Bronchial epithelial cell (primary cell): ENCODE results near the gene PDE1C. TPM values are rescaled to one million over a fixed set of nuclear protein-coding genes. Genes with fewer than 3 reads are reported as not detected.

Experiments
- DNase-seq: peaks from one replicate; pipeline ENCODE4 v3.0.0-alpha.2; 2010; ENCODE audit warnings: low read depth
- FAIRE-seq: peaks from 2 replicates; lab custom pipeline; 2011; peaks lifted over from hg19 to GRCh38; lab: Jason Lieb, UNC
- H3K27me3 ChIP-seq: 2 replicates; pipeline ENCODE4 v1.5.1; 2011; ENCODE audit warnings: low read length; ENCODE audit not compliant: control insufficient read depth, insufficient read depth
- H3K36me3 ChIP-seq: 2 replicates; pipeline ENCODE4 v1.5.1; 2011; ENCODE audit warnings: low read length; ENCODE audit not compliant: control insufficient read depth, insufficient read depth
- H3K4me3 ChIP-seq: 2 replicates; pipeline ENCODE4 v1.5.1; 2011; ENCODE audit warnings: mild to moderate bottlenecking, low read depth, low read length, control low read depth
- CTCF ChIP-seq: IDR thresholded peaks from 2 replicates; pipeline ENCODE4 v1.5.1; 2011; ENCODE audit warnings: mild to moderate bottlenecking, moderate library complexity, low read length, control low read depth, inconsistent platforms; ENCODE audit not compliant: insufficient read depth, severe bottlenecking
- total RNA-seq: library from RNA; depleted of rRNA; stranded (reverse); fragments of >200 nt; gene quantifications from 2 replicates; pipeline ENCODE4 v1.2.1, GENCODE V29; 2014

The PDE1C gene
- total RNA-seq, 1 donor from 2014 or later: not detected

- TF ChIP-seq CTCF: no peak
- FAIRE-seq (no peak), DNase-seq (no peak)
- no peak overlapping the region for H3K4me3 ChIP-seq
- H3K27me3 ChIP-seq: no peaks in the 10 kb centered on the region
- no peaks in the 10 kb centered on the region for H3K36me3 ChIP-seq
Measured at GRCh38 chr7:31874631-31875386, 195.4 kb downstream of the PDE1C start.

DNA sequence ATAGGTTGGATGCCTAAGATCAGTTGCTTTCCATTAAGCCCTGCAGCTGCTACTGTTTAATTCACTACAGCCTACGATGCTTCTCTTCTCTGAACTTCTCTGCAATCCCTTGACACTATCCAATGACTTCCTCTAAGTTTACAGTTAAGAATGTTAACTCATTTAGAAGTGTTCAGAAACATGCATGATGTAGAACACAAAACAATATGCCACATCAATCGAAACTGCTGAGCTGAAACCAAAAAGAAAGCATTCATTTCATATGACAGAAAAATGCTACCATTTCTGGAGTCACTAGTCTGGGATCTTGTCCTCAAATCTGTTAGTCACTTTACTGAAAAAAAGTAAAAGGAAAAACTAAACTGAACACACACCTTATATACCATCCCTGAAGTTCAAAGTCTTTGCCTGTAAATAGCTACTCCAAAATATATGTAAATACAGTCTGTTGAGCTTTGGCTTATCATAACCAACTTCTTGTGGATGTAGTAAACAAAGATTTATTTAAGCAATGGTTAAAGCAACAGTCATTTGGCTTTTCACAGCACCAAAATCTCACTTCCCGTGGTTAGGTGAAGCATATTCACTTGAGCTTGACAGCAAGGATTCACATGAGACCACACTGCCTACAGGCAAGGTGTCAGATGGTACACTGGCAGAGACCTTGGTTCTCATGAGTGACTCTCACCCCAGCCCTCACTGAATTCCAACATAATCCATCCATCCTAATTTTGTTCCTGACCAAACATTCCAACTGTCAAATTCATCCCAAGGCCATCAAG, 196.2 kb downstream of the PDE1C start:
- Histone ChIP-seq H3K27me3 (no peaks in the 10 kb centered on the region), H3K4me3 (no peak overlapping the region), H3K36me3 (no peaks in the 10 kb centered on the region)
- DNase-seq (no peak), FAIRE-seq (no peak)
- TF ChIP-seq CTCF: no peak

DNA sequence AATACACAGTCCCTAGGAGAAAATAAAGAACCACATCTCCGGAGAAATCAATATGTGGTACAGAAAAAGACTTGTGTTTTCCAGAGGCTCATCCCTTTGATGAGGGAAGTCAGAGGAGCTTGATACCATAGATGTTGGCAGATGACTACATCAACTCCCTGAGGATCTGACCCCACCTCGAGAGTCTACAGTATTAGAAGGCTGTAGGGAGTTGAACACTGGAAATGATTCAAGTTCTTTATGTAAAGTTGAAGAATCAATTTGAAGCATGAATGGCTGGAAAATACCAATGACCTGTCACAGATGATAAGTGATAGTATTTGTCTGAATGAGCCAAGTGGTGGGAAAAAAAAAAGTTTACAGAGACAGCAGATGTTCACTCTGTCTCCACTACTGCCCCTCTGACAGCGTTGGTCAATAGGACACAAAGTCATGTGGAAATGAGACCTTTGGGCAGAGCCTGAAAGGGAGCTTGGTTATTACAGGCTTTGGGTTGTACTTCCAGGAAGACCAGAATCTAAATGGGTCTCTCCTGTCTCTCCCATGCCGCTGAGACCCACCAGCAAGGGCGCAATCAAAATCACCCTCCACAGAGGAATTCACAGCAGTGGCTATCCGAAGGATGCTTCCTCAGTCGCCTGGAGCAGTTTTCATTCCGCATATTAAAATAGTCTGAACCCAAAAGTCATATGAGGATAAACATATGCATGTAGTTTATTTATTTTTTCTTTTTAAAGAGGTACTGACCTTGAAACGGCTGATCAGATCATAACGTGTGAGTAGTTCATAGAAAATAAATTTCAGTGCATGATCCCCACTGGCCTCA, 197.4 kb downstream of the PDE1C start:
- no peak for TF ChIP-seq CTCF
- Histone ChIP-seq H3K36me3 (no peaks in the 10 kb centered on the region), H3K4me3 (no peak overlapping the region), H3K27me3 (no peaks in the 10 kb centered on the region)
- DNase-seq: no peak
- no peak for FAIRE-seq

- Histone ChIP-seq H3K27me3 (no peaks in the 10 kb centered on the region), H3K4me3 (no peak overlapping the region), H3K36me3 (no peaks in the 10 kb centered on the region)
- FAIRE-seq (no peak), DNase-seq (no peak)
- no peak for TF ChIP-seq CTCF
Measured at GRCh38 chr7:31864646-31865045, 205.6 kb downstream of the PDE1C start.

GRCh38 chr7:31860925-31861324, 209.3 kb downstream of the PDE1C start:
- no peak for TF ChIP-seq CTCF
- FAIRE-seq: no peak
- H3K27me3 ChIP-seq: no peaks in the 10 kb centered on the region
- no peak overlapping the region for H3K4me3 ChIP-seq
- DNase-seq: peak; percentile 15
- H3K36me3 ChIP-seq: no peaks in the 10 kb centered on the region
